Neural progenitor cell (in vitro differentiated cells): ENCODE measurements around the gene PITPNB. TPM values are rescaled to one million over a fixed set of nuclear protein-coding genes. Genes with fewer than 3 reads are reported as not detected.

Source experiments
- DNase-seq: peaks from one replicate; pipeline ENCODE4 v3.0.0-alpha.2; 2016; ENCODE audit warnings: low spot score
- H2AFZ ChIP-seq: fragments of 200-600 bp; sonication (generic); replicated peaks from 2 replicates; pipeline ENCODE4 v1.6.1; 2016; ENCODE audit warnings: antibody characterized with exemption
- H3F3A ChIP-seq: fragments of 200-600 bp; sonication (generic); 2 replicates; pipeline ENCODE4 v1.6.1; 2016; ENCODE audit warnings: antibody characterized with exemption, low read depth
- H3K27ac ChIP-seq: fragments of 200-600 bp; sonication (generic); 2 replicates; pipeline ENCODE4 v1.5.1; 2016; ENCODE audit warnings: mild to moderate bottlenecking
- H3K27me3 ChIP-seq: fragments of 200-600 bp; sonication (generic); 2 replicates; pipeline ENCODE4 v1.6.1; 2016; ENCODE audit warnings: mild to moderate bottlenecking, moderate library complexity
- H3K36me3 ChIP-seq: fragments of 200-600 bp; sonication (generic); 2 replicates; pipeline ENCODE4 v1.5.1; 2016
- H3K4me1 ChIP-seq: fragments of 200-600 bp; sonication (generic); 2 replicates; pipeline ENCODE4 v1.6.1; 2016; ENCODE audit warnings: mixed run types
- H3K4me2 ChIP-seq: fragments of 200-600 bp; sonication (generic); 2 replicates; pipeline ENCODE4 v1.6.1; 2016
- H3K4me3 ChIP-seq: fragments of 200-600 bp; sonication (generic); 2 replicates; pipeline ENCODE4 v1.5.1; 2016
- H3K79me2 ChIP-seq: fragments of 200-600 bp; sonication (generic); 2 replicates; pipeline ENCODE4 v1.6.1; 2016; ENCODE audit warnings: low read depth
- H3K9ac ChIP-seq: fragments of 200-600 bp; sonication (generic); 2 replicates; pipeline ENCODE4 v1.6.1; 2016
- H3K9me3 ChIP-seq: fragments of 200-600 bp; sonication (generic); 2 replicates; pipeline ENCODE4 v1.5.1; 2016; ENCODE audit warnings: low read depth
- H4K20me1 ChIP-seq: fragments of 200-600 bp; sonication (generic); 2 replicates; pipeline ENCODE4 v1.6.1; 2016; ENCODE audit warnings: low read depth
- H3K27ac Mint-ChIP-seq: 3 replicates; pipeline ENCODE4 v1.8.0; 2021; ENCODE audit warnings: mixed read lengths
- H3K27me3 Mint-ChIP-seq: 2 replicates; pipeline ENCODE4 v1.8.0; 2022; ENCODE audit warnings: low read depth, mild to moderate bottlenecking, inconsistent platforms, moderate library complexity, mixed read lengths; ENCODE audit not compliant: insufficient read depth
- H3K36me3 Mint-ChIP-seq: 3 replicates; pipeline ENCODE4 v1.8.0; 2021; ENCODE audit warnings: mixed read lengths
- H3K4me1 Mint-ChIP-seq: 3 replicates; pipeline ENCODE4 v1.8.0; 2021; ENCODE audit warnings: mixed read lengths
- H3K4me3 Mint-ChIP-seq: 3 replicates; pipeline ENCODE4 v1.8.0; 2021; ENCODE audit warnings: mild to moderate bottlenecking, moderate library complexity, mixed read lengths
- H3K9me3 Mint-ChIP-seq: 3 replicates; pipeline ENCODE4 v1.8.0; 2020; ENCODE audit warnings: mixed read lengths
- EZH2 ChIP-seq: fragments of 200-600 bp; sonication (generic); IDR thresholded peaks from 2 replicates; pipeline ENCODE4 v1.6.1; 2017; ENCODE audit warnings: antibody characterized with exemption, mild to moderate bottlenecking, moderate library complexity
- EZH2phosphoT487 ChIP-seq: fragments of 200-600 bp; sonication (generic); IDR thresholded peaks from 2 replicates; pipeline ENCODE4 v1.6.1; 2017; ENCODE audit warnings: antibody characterized with exemption
- total RNA-seq: library from RNA; depleted of rRNA; stranded (reverse); fragments of >200 nt; gene quantifications from 2 replicates; pipeline ENCODE4 v1.2.3, GENCODE V29; 2015; ENCODE audit warnings: low replicate concordance
- TF ChIP-seq, protein P1 (sequence below): fragments of 200-600 bp; sonication (generic); IDR thresholded peaks from 2 replicates; pipeline ENCODE4 v1.5.1; 2017; ENCODE audit warnings: antibody characterized with exemption, mild to moderate bottlenecking

PITPNB gene
- total RNA-seq, 1 donor from 2014 or later, result 32.5 TPM

DNA sequence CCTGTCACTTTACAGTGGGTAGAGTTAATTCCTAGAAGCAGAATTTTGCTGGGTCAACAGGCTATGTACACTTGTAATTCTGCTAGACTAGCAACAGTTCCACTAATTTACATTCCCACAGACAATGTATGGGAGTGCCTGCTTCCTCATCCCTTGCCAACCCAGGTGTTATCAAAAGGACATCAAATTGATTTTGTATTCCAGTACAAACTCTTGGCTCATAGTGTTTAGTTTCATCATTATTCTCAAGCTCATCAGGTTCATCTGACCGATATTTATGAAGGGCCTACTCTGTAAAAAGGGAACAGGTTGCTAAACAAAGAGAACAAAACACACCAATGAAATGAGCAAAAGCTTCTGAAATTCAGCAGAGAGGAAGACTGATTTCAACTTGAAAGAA lies 30.7 kb downstream of the PITPNB start:
- Mint-ChIP-seq H3K36me3 (peaks cover 24% of the 10 kb centered on the region), H3K9me3 (no peaks in the 10 kb centered on the region), H3K4me1 (peaks cover 9% of the 10 kb centered on the region), H3K27me3 (no peaks in the 10 kb centered on the region), H3K4me3 (no peak overlapping the region), H3K27ac (no peak overlapping the region)
- no peak for TF ChIP-seq EZH2phosphoT487
- H3K36me3 ChIP-seq, result no peaks in the 10 kb centered on the region
- peaks cover 9% of the 10 kb centered on the region for H3K79me2 ChIP-seq
- no peak overlapping the region for H3K9ac ChIP-seq
- H3K9me3 ChIP-seq, result no peaks in the 10 kb centered on the region
- H3K27ac ChIP-seq, result no peak overlapping the region
- peaks cover 31% of the 10 kb centered on the region for H3K4me1 ChIP-seq
- no peaks in the 10 kb centered on the region for H3K27me3 ChIP-seq
- no peak overlapping the region for H3K4me3 ChIP-seq
- peaks cover 36% of the 10 kb centered on the region for H3F3A ChIP-seq
- no peak for DNase-seq
- no peak overlapping the region for H3K4me2 ChIP-seq
- H2AFZ ChIP-seq, result no peak overlapping the region
- peaks cover 54% of the 10 kb centered on the region for H4K20me1 ChIP-seq

DNA sequence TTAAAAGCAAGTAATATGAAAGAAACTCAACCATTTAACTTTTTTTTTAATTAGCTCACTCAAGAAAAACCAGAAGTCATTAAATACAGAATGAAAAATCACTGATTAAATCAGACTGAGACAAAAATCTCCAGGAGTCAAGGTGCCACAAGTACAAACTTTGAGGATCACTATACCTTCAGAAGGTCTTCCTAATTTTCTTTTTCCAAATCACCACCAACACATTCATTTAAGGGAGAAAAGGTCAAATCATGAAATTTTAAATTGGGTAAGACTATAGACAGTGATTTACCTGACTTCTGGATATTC lies 32.3 kb downstream of the PITPNB start:
- Mint-ChIP-seq H3K9me3 (no peaks in the 10 kb centered on the region), H3K36me3 (peaks cover 13% of the 10 kb centered on the region), H3K4me3 (no peak overlapping the region), H3K27ac (no peak overlapping the region), H3K4me1 (peaks cover 20% of the 10 kb centered on the region), H3K27me3 (no peaks in the 10 kb centered on the region)
- Histone ChIP-seq H3K9me3 (no peaks in the 10 kb centered on the region), H3K4me1 (peaks cover 42% of the 10 kb centered on the region), H3F3A (peaks cover 41% of the 10 kb centered on the region), H4K20me1 (peaks cover 65% of the 10 kb centered on the region), H3K79me2 (peaks cover 9% of the 10 kb centered on the region), H3K36me3 (no peaks in the 10 kb centered on the region), H3K27me3 (no peaks in the 10 kb centered on the region), H3K9ac (no peak overlapping the region), H3K27ac (no peak overlapping the region), H3K4me3 (no peak overlapping the region), H2AFZ (no peak overlapping the region), H3K4me2 (no peak overlapping the region)
- TF ChIP-seq EZH2, result no peak
- TF ChIP-seq, protein P1, sequence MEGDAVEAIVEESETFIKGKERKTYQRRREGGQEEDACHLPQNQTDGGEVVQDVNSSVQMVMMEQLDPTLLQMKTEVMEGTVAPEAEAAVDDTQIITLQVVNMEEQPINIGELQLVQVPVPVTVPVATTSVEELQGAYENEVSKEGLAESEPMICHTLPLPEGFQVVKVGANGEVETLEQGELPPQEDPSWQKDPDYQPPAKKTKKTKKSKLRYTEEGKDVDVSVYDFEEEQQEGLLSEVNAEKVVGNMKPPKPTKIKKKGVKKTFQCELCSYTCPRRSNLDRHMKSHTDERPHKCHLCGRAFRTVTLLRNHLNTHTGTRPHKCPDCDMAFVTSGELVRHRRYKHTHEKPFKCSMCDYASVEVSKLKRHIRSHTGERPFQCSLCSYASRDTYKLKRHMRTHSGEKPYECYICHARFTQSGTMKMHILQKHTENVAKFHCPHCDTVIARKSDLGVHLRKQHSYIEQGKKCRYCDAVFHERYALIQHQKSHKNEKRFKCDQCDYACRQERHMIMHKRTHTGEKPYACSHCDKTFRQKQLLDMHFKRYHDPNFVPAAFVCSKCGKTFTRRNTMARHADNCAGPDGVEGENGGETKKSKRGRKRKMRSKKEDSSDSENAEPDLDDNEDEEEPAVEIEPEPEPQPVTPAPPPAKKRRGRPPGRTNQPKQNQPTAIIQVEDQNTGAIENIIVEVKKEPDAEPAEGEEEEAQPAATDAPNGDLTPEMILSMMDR, result no peak
- DNase-seq, result no peak

DNA sequence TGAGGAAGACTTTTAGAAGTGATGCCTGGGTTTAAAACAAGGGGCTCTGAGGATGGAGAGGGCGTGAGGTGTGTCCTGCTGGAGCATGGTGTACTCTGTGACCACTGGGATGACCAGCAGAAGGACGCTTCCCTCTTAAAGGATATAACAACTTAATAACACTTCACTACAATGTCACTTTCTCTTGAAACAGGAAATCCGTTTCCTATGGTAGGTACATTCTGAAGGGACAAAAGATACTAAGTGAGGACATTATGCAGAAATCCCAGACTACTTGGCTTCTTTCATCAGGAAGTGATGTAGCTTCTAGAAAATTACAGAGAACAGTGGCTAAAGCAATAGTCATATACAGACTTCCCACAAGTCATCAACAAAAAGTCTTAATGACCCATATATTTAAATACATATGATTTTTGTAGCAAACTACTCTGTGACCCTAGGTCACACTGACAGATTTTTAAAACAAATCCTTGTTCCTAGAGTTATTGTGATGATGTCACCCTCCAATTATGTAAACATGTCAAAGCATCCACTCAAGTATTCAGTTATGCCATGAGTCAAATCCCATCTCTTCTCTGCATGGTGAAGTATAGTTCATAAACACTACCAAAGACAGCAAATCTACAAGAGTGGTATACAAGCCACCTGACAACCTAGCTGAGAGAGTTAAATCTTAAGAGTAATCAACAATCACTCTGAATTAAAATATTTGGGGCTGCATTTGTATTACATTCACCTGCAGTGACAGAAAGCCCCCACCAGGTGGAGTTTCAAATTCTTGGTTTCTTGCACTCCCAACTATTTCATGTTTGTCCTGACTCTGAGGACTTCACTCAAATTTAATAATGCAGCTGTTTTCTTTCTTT lies 32.8 kb downstream of the PITPNB start:
- Mint-ChIP-seq H3K9me3 (no peaks in the 10 kb centered on the region), H3K4me3 (peak overlapping the region; percentile 44), H3K27me3 (no peaks in the 10 kb centered on the region), H3K27ac (no peak overlapping the region), H3K36me3 (peaks cover 13% of the 10 kb centered on the region), H3K4me1 (peaks cover 23% of the 10 kb centered on the region)
- H3K36me3 ChIP-seq, result no peaks in the 10 kb centered on the region
- no peak for TF ChIP-seq EZH2phosphoT487
- TF ChIP-seq, protein P1, result peak; percentile 84
- H3K4me1 ChIP-seq, result peaks cover 48% of the 10 kb centered on the region
- no peaks in the 10 kb centered on the region for H3K27me3 ChIP-seq
- no peak overlapping the region for H2AFZ ChIP-seq
- H3K4me2 ChIP-seq, result no peak overlapping the region
- H3K79me2 ChIP-seq, result peaks cover 9% of the 10 kb centered on the region
- H3K4me3 ChIP-seq, result no peak overlapping the region
- no peak overlapping the region for H3K27ac ChIP-seq
- no peaks in the 10 kb centered on the region for H3K9me3 ChIP-seq
- peak; percentile 61 for DNase-seq
- H3F3A ChIP-seq, result peaks cover 47% of the 10 kb centered on the region
- no peak overlapping the region for H3K9ac ChIP-seq
- H4K20me1 ChIP-seq, result peaks cover 70% of the 10 kb centered on the region

DNA sequence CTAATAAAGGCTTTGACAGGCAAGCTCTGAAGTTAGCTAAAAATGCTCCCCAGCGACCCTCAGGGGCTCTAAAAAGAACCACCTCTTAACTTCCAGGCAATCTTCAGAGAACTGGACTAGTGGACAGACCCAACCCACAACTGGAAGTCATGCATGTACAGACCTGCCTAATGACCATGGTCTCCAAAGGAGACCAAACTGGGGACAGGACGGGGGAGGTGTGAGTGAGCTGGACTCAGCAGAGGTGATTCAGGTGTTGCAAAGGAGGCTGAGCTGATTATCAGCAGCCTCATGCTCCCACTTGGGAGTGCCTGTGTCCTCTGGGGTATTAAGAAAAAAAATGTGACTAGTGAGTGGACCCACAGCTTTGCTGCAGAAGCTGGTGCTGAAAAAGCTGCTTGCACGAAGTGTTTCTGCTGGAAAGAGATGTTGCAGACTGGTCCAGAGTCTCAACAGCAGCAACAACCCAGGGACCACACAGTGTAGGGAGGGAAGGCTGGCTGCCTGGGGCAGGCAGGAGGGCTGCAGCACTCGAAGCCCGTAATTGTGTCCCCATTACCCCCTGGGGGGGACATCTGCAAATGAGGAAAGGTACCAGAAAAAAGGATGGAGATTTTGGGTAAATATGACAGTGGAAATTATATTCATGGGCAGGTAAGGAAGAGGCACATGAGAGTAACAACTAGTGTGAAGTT lies 35.3 kb downstream of the PITPNB start:
- peaks cover 38% of the 10 kb centered on the region for H3K4me1 Mint-ChIP-seq

More for the DNA sequence above, 35.3 kb downstream of the PITPNB start:
- Mint-ChIP-seq H3K27ac (no peak overlapping the region), H3K9me3 (no peaks in the 10 kb centered on the region), H3K36me3 (peaks cover 7% of the 10 kb centered on the region), H3K4me3 (no peak overlapping the region), H3K27me3 (no peaks in the 10 kb centered on the region)
- no peak overlapping the region for H3K27ac ChIP-seq
- H2AFZ ChIP-seq, result no peak overlapping the region
- no peaks in the 10 kb centered on the region for H3K36me3 ChIP-seq
- peaks cover 70% of the 10 kb centered on the region for H3K4me1 ChIP-seq
- peaks cover 76% of the 10 kb centered on the region for H4K20me1 ChIP-seq
- TF ChIP-seq EZH2 (no peak), EZH2phosphoT487 (no peak)
- TF ChIP-seq, protein P1, result no peak
- H3K9ac ChIP-seq, result no peak overlapping the region
- no peaks in the 10 kb centered on the region for H3K9me3 ChIP-seq
- no peak overlapping the region for H3K4me3 ChIP-seq
- peaks cover 52% of the 10 kb centered on the region for H3F3A ChIP-seq
- peaks cover 24% of the 10 kb centered on the region for H3K79me2 ChIP-seq
- no peaks in the 10 kb centered on the region for H3K27me3 ChIP-seq
- H3K4me2 ChIP-seq, result no peak overlapping the region
- no peak for DNase-seq
